ENCODE measurements around the gene ANKMY1.

Gene ANKMY1

GRCh38 chr2:240579771-240580614 lies 22.2 kb upstream of the ANKMY1 start:
- peak; percentile 88 for DNase-seq (ENCODE audit: low read depth)

GRCh38 chr2:240579071-240579762 lies 21.4 kb upstream of the ANKMY1 start:
- DNase-seq (ENCODE audit: low read depth): no peak

GRCh38 chr2:240578488-240578887 lies 20.7 kb upstream of the ANKMY1 start:
- DNase-seq (ENCODE audit: low read depth): no peak

GRCh38 chr2:240578110-240578450 lies 20.3 kb upstream of the ANKMY1 start:
- no peak for DNase-seq (ENCODE audit: low read depth)

GRCh38 chr2:240577281-240578109 lies 19.7 kb upstream of the ANKMY1 start:
- no peak for DNase-seq (ENCODE audit: low read depth)

- DNase-seq (ENCODE audit: low read depth): no peak
Measured at GRCh38 chr2:240576436-240577205, 18.8 kb upstream of the ANKMY1 start.

GRCh38 chr2:240576036-240576435 lies 18.2 kb upstream of the ANKMY1 start:
- no peak for DNase-seq (ENCODE audit: low read depth)

- no peak for DNase-seq (ENCODE audit: low read depth)
Measured at GRCh38 chr2:240575101-240575965, 17.5 kb upstream of the ANKMY1 start.

- no peak for DNase-seq (ENCODE audit: low read depth)
Measured at GRCh38 chr2:240574386-240575100, 16.8 kb upstream of the ANKMY1 start.

GRCh38 chr2:240573516-240574385 lies 16.0 kb upstream of the ANKMY1 start:
- DNase-seq (ENCODE audit: low read depth): no peak

GRCh38 chr2:240573071-240573515 lies 15.3 kb upstream of the ANKMY1 start:
- no peak for DNase-seq (ENCODE audit: low read depth)

- DNase-seq (ENCODE audit: low read depth): no peak
Measured at GRCh38 chr2:240572141-240573031, 14.6 kb upstream of the ANKMY1 start.

GRCh38 chr2:240571314-240571973 lies 13.7 kb upstream of the ANKMY1 start:
- no peak for DNase-seq (ENCODE audit: low read depth)

GRCh38 chr2:240570531-240571313 lies 12.9 kb upstream of the ANKMY1 start:
- no peak for DNase-seq (ENCODE audit: low read depth)

GRCh38 chr2:240569998-240570530 lies 12.3 kb upstream of the ANKMY1 start:
- no peak for DNase-seq (ENCODE audit: low read depth)

- no peak for DNase-seq (ENCODE audit: low read depth)
Measured at GRCh38 chr2:240569523-240569997, 11.8 kb upstream of the ANKMY1 start.
